CD8-positive, alpha-beta memory T cell (primary cell): Measurements from ENCODE around the gene CD70. TPM values are rescaled to one million over a fixed set of nuclear protein-coding genes. Genes with fewer than 3 reads are reported as not detected.
"Not testable (repeated sequence)": the region's sequence is repeated elsewhere in the genome, so short reads cannot be mapped to it uniquely, and the experiment has no call there.

Source experiments
- CTCF ChIA-PET: fragments of 350-600 bp; sonication (Branson Sonifier 250); formaldehyde crosslinking; loops from one replicate; lab custom pipeline; 2021; ENCODE audit warnings: antibody characterized with exemption; lab: Charles Lee
- POLR2A ChIA-PET: fragments of 350-600 bp; sonication (Branson Sonifier 250); formaldehyde crosslinking; loops from one replicate; lab custom pipeline; 2021; ENCODE audit warnings: antibody characterized with exemption; lab: Charles Lee
- DNase-seq, 5 donors: peaks; one replicate each; pipeline versions ENCODE4 v3.0.0 to v3.0.0-alpha.2; 2020 to 2022; ENCODE audit warnings: mixed read lengths in 1 of 5
- H3K27ac ChIP-seq: one replicate; pipeline ENCODE4 v1.7.0; 2013; ENCODE audit warnings: low read depth, mild to moderate bottlenecking, low read length, moderate library complexity
- H3K27me3 ChIP-seq: 2 replicates; pipeline ENCODE4 v1.7.0; 2013; ENCODE audit warnings: low read length, mild to moderate bottlenecking; ENCODE audit not compliant: insufficient read depth, poor library complexity, severe bottlenecking
- H3K36me3 ChIP-seq: 2 replicates; pipeline ENCODE4 v1.7.0; 2013; ENCODE audit warnings: mild to moderate bottlenecking, low read length, moderate library complexity; ENCODE audit not compliant: insufficient read depth
- H3K4me1 ChIP-seq: 2 replicates; pipeline ENCODE4 v1.7.0; 2013; ENCODE audit warnings: mild to moderate bottlenecking, low read length, moderate library complexity; ENCODE audit not compliant: insufficient read depth
- H3K4me3 ChIP-seq: 2 replicates; pipeline ENCODE4 v1.7.0; 2013; ENCODE audit warnings: mild to moderate bottlenecking, low read length
- H3K9me3 ChIP-seq: 2 replicates; pipeline ENCODE4 v1.7.0; 2013; ENCODE audit warnings: mild to moderate bottlenecking, low read length
- H3K27ac Mint-ChIP-seq, 8 donors: one replicate each; pipeline ENCODE4 v1.8.0; 2020 to 2021; ENCODE audit warnings: mixed read lengths in 8 of 8, mild to moderate bottlenecking in 6 of 8, inconsistent platforms in 3 of 8, moderate library complexity in 3 of 8
- H3K27me3 Mint-ChIP-seq, 2 donors: one replicate each; pipeline ENCODE4 v1.8.0; 2020 to 2021; ENCODE audit warnings: mixed read lengths in 2 of 2, mild to moderate bottlenecking in 1 of 2, moderate library complexity in 1 of 2
- H3K36me3 Mint-ChIP-seq, 3 donors: one replicate each; pipeline ENCODE4 v1.8.0; 2020 to 2021; ENCODE audit warnings: mixed read lengths in 3 of 3, inconsistent platforms in 1 of 3, mild to moderate bottlenecking in 1 of 3
- H3K4me1 Mint-ChIP-seq, 3 donors: one replicate each; pipeline ENCODE4 v1.8.0; 2020 to 2021; ENCODE audit warnings: mixed read lengths in 3 of 3, inconsistent platforms in 1 of 3, mild to moderate bottlenecking in 1 of 3
- H3K4me3 Mint-ChIP-seq, 7 donors: one replicate each; pipeline ENCODE4 v1.8.0; 2020 to 2021; ENCODE audit warnings: mixed read lengths in 7 of 7, mild to moderate bottlenecking in 6 of 7, moderate library complexity in 4 of 7, inconsistent platforms in 2 of 7
- H3K9me3 Mint-ChIP-seq, 5 donors: one replicate each; pipeline ENCODE4 v1.8.0; 2020 to 2022; ENCODE audit warnings: mixed read lengths in 5 of 5, mild to moderate bottlenecking in 3 of 5, moderate library complexity in 2 of 5, inconsistent platforms in 1 of 5
- polyA plus RNA-seq: library from polyadenylated mRNA; unstranded; fragments of 300-500 nt; fragmentation: Illumina TruSeq; gene quantifications from one replicate; pipeline ENCODE4 v1.2.3, GENCODE V29; 2021
- total RNA-seq, 2 experiments: library from RNA; stranded (reverse); gene quantifications; one replicate each; pipeline ENCODE4 v1.2.3, GENCODE V29; 2021

Gene CD70
- total and polyA plus RNA-seq, 3 experiments from 2014 or later, result 4.0 to 70.0 (median 63.1) TPM

DNA sequence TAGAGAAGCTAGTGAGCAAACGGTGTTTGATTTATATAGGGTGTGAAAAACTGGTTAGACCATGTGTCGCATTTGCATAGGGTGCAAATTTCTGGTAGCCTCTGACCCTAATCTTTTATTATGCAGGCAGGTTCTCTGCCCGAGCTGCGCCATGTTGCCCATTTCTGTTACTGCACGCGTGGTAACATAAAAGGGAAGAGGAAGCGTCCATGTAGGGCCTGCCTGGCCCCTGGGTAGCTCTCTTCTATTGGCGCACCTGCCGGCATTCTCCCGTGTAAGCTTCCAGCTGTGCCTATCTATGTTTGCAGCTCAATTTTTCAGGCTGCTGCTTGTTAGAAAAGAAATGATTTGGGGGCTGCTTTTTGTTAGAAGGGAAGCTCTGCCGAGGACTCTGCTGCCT is 14.0 kb upstream of the CD70 start:
- POLR2A ChIA-PET, result interaction anchor here (0.6 to 1.2 kb wide), 2 partner anchors 22 to 74 kb away, joined by 3 to 9 read pairs; partner anchors contain the start of gene TNFSF9
- Mint-ChIP-seq H3K4me1 (peaks cover 31 to 41% (median 41%) of the 10 kb centered on the region in 3 donors), H3K4me3 (no peak overlapping the region), H3K27ac (peak overlapping the region in 1 of 8 donors; percentile 86), H3K9me3 (no peaks in the 10 kb centered on the region), H3K36me3 (peaks cover 0 to 2% (median 0%) of the 10 kb centered on the region in 3 donors), H3K27me3 (peaks cover 9 to 10% of the 10 kb centered on the region in 2 donors)
- H3K27ac ChIP-seq, result no peak overlapping the region
- CTCF ChIA-PET, result interaction anchor here (1.5 to 1.7 kb wide), 2 partner anchors 65 to 88 kb away, joined by 4 to 5 read pairs; partner anchors contain the start of gene TNFSF14
- H3K9me3 ChIP-seq, result no peaks in the 10 kb centered on the region
- H3K36me3 ChIP-seq, result no peaks in the 10 kb centered on the region
- H3K4me1 ChIP-seq, result peaks cover 15% of the 10 kb centered on the region
- H3K4me3 ChIP-seq, result no peak overlapping the region
- no peak for DNase-seq
- H3K27me3 ChIP-seq, result no peaks in the 10 kb centered on the region

DNA sequence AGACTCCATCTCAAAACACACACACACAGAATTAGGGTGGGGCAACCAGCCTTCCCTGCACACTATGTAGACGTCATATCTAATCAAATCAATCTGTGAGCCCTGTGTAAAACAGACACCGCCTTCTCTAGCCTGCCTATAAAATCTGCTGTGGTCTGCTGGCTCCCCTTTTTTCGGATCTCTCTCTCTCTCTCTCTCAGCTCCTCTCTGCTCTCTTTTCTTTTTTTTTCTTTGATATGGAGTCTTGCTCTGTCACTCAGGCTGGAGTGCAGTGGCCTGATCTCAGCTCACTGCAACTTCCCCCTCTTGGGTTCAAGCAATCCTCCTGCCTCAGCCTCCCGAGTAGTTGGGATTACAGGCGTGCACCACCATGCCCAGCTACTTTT is 11.8 kb upstream of the CD70 start:
- H3K27me3 ChIP-seq, result no peaks in the 10 kb centered on the region
- ChIA-PET CTCF (no interaction called here), POLR2A (interaction anchor here (1.0 kb wide), 1 partner anchor 39 kb away, joined by 3 read pairs; no protein-coding TSS in a partner anchor)
- peaks cover 15% of the 10 kb centered on the region for H3K4me1 ChIP-seq
- Mint-ChIP-seq H3K27me3 (no peaks in the 10 kb centered on the region), H3K27ac (peak overlapping the region in 5 of 8 donors; percentile 1 to 88 (median 86)), H3K4me1 (peaks cover 38 to 55% (median 54%) of the 10 kb centered on the region in 3 donors), H3K36me3 (peaks cover 0 to 3% (median 2%) of the 10 kb centered on the region in 3 donors), H3K4me3 (peak overlapping the region; percentile 35 to 95 (median 66)), H3K9me3 (no peaks in the 10 kb centered on the region)
- peak overlapping the region; percentile 81 for H3K27ac ChIP-seq
- no peak overlapping the region for H3K4me3 ChIP-seq
- no peaks in the 10 kb centered on the region for H3K36me3 ChIP-seq
- no peaks in the 10 kb centered on the region for H3K9me3 ChIP-seq
- no peak for DNase-seq

DNA sequence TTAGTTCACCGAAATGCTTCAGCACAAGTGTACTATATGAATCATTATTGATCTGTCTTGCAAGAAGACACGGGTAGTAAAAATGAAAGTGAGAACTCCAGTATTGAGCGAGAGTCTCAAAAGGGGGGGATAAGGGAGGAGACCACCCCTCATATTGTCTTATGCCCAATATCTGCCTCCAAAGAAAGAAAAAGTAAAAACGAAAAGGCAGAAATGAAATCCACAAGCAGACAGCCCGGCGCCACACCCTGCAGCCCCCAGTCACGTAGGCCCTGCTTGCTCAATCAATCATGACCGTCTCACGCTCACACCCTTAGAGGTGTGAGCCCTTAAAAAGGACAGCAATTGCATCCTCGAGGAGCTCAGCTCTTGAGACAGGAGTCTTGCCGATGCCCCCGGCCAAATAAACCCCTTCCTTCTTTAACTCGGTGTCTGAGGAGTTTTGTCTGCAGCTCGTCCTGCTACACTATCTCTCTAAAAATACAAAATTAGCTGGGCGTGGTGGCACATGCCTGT is 10.6 kb upstream of the CD70 start:
- not testable (repeated sequence) for H3K36me3 Mint-ChIP-seq, H3K27me3 ChIP-seq, H3K9me3 Mint-ChIP-seq, H3K36me3 ChIP-seq, H3K9me3 ChIP-seq, DNase-seq, H3K27me3 Mint-ChIP-seq
- H3K4me1 Mint-ChIP-seq, result peaks cover 38 to 56% (median 56%) of the 10 kb centered on the region in 3 donors
- peak overlapping the region; percentile 85 to 96 (median 88) for H3K27ac Mint-ChIP-seq
- Histone ChIP-seq H3K4me1 (peaks cover 15% of the 10 kb centered on the region), H3K27ac (peak overlapping the region; percentile 81), H3K4me3 (peak overlapping the region; percentile 49)
- H3K4me3 Mint-ChIP-seq, result peak overlapping the region; percentile 85 to 95 (median 89)
- CTCF ChIA-PET, result interaction anchor here (1.9 kb wide), 1 partner anchor 50 kb away, joined by 6 read pairs; no protein-coding TSS in a partner anchor
- POLR2A ChIA-PET, result interaction anchor here (0.6 kb wide), 1 partner anchor 35 kb away, joined by 3 read pairs; no protein-coding TSS in a partner anchor

DNA sequence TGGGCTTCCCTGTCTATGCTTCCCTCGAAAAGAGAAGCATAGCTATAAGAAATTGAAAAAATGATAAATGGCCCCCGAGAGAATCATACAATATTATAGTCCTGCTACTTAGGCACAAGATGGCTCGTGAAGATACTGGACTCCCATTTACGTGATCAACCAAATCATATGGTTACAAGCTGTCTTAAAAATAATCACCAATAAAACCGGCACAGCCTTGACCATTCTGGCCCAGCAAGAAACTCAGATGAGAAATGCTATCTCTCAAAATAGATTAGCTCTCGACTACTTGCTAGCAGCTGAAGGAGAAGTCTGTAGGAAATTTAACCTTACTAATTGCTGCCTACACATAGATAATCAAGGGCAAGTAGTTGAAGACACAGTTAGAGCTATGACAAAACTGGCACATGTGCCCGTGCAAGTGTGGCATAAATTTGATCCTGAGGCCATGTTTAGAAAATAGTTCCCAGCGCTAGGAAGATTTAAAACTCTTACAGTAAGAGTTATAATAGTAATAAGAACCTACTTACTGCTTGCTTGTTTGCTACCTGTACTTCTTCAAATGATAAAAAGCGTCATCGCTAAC is 10.1 kb upstream of the CD70 start:
- H3K36me3 Mint-ChIP-seq, H3K9me3 ChIP-seq, DNase-seq, H3K27me3 ChIP-seq, POLR2A ChIA-PET, H3K4me3 ChIP-seq, H3K9me3 Mint-ChIP-seq, H3K36me3 ChIP-seq, H3K27me3 Mint-ChIP-seq: not testable (repeated sequence)
- Mint-ChIP-seq H3K4me1 (peaks cover 38 to 56% (median 56%) of the 10 kb centered on the region in 3 donors), H3K4me3 (peak overlapping the region; percentile 85 to 95 (median 89)), H3K27ac (peak overlapping the region; percentile 85 to 96 (median 88))
- CTCF ChIA-PET, result interaction anchor here (1.0 to 1.9 kb wide), 2 partner anchors 49 to 262 kb away, joined by 4 to 6 read pairs; no protein-coding TSS in a partner anchor
- Histone ChIP-seq H3K4me1 (peaks cover 15% of the 10 kb centered on the region), H3K27ac (peak overlapping the region; percentile 81)

DNA sequence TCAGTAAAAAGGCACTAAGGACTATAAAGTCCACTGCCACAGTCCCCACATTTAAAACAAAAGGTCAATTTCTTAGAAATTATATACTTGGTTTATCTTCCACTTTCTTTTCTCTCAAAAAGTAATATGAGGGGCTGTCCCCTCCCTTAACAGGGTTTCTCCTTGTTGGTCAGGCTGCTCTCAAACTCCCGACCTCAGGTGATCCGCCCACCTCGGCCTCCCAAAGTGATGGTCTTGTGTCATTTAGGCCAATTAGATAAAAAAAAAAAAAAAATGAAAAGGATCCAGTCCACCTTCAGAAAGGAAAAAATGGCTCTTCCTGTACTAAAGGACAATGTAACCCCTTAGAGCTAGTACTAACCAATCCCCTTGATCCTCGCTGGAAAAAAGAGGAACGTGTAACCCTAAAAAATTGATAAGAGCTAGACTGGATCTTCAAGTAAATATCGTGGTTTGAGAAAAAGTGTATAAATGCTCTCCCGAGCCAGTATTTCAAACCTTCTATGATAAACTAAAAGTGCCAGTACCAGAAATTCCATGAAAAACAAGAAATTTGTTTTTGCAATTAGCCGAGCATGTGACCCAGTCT is 9.0 kb upstream of the CD70 start:
- Histone ChIP-seq H3K27ac (peak overlapping the region; percentile 81), H3K9me3 (no peaks in the 10 kb centered on the region), H3K4me3 (no peak overlapping the region), H3K4me1 (peaks cover 15% of the 10 kb centered on the region), H3K27me3 (no peaks in the 10 kb centered on the region), H3K36me3 (no peaks in the 10 kb centered on the region)
- H3K4me1 Mint-ChIP-seq, result peaks cover 38 to 56% (median 56%) of the 10 kb centered on the region in 3 donors
- CTCF ChIA-PET, result interaction anchor here (1.0 kb wide), 1 partner anchor 263 kb away, joined by 4 read pairs; no protein-coding TSS in a partner anchor
- no peaks in the 10 kb centered on the region for H3K27me3 Mint-ChIP-seq
- POLR2A ChIA-PET, result no interaction called here
- no peaks in the 10 kb centered on the region for H3K9me3 Mint-ChIP-seq
- H3K27ac Mint-ChIP-seq, result peak overlapping the region in 1 of 8 donors; percentile 86
- peaks cover 0 to 3% (median 2%) of the 10 kb centered on the region in 3 donors for H3K36me3 Mint-ChIP-seq
- DNase-seq, result no peak
- H3K4me3 Mint-ChIP-seq, result peak overlapping the region in 3 of 7 donors; percentile 7 to 86 (median 68)

DNA sequence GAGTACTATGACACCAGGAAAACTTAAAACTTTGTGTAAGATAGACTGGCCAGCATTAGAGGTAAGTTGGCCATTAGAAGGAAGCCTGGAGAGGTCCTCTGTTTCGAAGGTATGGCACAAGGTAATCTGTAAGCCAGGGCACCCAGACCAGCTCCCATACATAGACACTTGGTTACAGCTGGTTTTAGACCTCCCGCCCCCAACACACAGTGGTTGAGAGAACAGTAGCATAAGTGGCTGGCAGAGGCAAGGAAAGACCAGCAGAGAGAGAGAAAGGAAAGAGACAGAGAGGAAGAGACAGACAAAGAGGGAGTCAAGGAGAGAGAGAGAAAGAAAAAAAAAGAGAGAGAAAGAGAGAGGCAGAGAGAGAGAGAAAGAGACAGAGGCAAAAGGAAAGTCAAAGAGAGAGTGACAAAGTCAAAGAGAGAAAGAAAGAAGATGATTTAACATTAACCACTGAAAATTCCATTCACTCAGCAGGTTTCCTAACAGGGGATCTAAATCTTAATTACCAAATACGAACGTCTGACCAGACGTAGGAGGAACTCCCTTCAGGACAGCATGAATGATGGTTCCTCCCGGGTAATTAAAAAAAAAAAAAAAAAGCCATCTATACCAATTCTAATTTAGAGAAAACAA is 7.4 kb upstream of the CD70 start:
- H3K36me3 Mint-ChIP-seq, H3K36me3 ChIP-seq, H3K4me1 ChIP-seq, H3K4me3 ChIP-seq, H3K27me3 Mint-ChIP-seq, CTCF ChIA-PET, H3K9me3 ChIP-seq, POLR2A ChIA-PET, H3K9me3 Mint-ChIP-seq, DNase-seq, H3K27me3 ChIP-seq: not testable (repeated sequence)
- H3K4me3 Mint-ChIP-seq, result peak overlapping the region in 6 of 7 donors; percentile 9 to 89 (median 60)
- H3K27ac ChIP-seq, result peak overlapping the region; percentile 70
- H3K4me1 Mint-ChIP-seq, result peaks cover 36 to 54% (median 51%) of the 10 kb centered on the region in 3 donors
- H3K27ac Mint-ChIP-seq, result peak overlapping the region in 6 of 8 donors; percentile 34 to 85 (median 60)

DNA sequence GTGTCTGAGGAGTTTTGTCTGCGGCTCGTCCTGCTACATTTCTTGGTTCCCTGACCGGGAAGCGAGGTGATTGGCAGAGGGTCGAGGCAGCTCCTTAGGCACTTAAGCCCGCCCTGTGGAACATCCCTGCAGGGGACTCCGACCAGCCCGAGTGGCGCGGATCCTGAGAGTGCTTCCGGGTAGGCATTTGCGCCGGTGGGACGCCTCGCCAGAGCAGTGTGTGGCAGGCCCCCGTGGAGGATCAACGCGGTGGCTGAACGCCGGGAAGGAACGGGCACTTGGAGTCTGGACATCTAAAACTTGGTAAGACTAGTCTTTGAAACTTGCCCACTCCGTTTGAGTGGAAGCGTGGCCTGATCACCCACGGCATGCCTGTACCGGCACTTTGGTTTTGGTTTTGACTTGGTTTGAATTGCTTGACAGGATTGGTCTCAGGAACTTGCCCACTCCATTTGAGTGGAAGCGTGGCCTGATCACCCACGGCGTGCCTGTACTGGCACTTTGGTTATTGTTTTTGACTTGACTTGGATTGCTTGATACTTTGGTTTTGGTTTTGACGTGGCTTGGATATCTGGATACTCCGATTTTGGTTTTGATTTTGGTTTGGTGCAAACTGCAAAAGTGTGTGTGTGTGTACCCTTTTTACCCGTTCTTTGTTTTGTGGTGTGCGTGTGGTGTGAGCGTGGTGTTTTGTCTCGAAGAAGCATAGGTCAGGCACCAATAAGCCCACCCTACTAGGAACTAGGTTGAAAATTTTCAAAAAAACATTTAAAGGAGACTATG is 6.7 kb upstream of the CD70 start:
- POLR2A ChIA-PET, CTCF ChIA-PET, H3K4me1 ChIP-seq, DNase-seq, H3K9me3 Mint-ChIP-seq, H3K27me3 Mint-ChIP-seq, H3K9me3 ChIP-seq, H3K36me3 ChIP-seq, H3K36me3 Mint-ChIP-seq, H3K27me3 ChIP-seq, H3K4me3 ChIP-seq: not testable (repeated sequence)
- peak overlapping the region; percentile 70 for H3K27ac ChIP-seq
- peaks cover 32 to 48% (median 45%) of the 10 kb centered on the region in 3 donors for H3K4me1 Mint-ChIP-seq
- peak overlapping the region in 7 of 8 donors; percentile 9 to 86 (median 68) for H3K27ac Mint-ChIP-seq
- H3K4me3 Mint-ChIP-seq, result peak overlapping the region in 6 of 7 donors; percentile 9 to 89 (median 60)
